NCI-H2196 (cell line): Measurements from ENCODE around the gene PRSS3.
"Not testable (repeated sequence)": the region's sequence is repeated elsewhere in the genome, so short reads cannot be mapped to it uniquely, and the experiment has no call there.

Experiments
- DNase-seq: peaks from one replicate; lab custom pipeline; 2025; ENCODE audit not compliant: unreplicated experiment; lab: John Stamatoyannopoulos, UW

Gene PRSS3

GRCh38 chr9:33795281-33795680 is at the start of gene PRSS3:
Gene PRSS3, plus strand, starts transcription at chr9:33795561. Its CDS starts 13 bp downstream, at chr9:33795574.
- DNase-seq = no peak

GRCh38 chr9:33748633-33749304 is 46.6 kb upstream of the PRSS3 start:
- no peak for DNase-seq

- not testable (repeated sequence) for DNase-seq
Observed at GRCh38 chr9:33749305-33749654, 46.1 kb upstream of the PRSS3 start.

GRCh38 chr9:33750307-33750838 is 45.0 kb upstream of the PRSS3 start:
- DNase-seq = no peak

- DNase-seq = no peak
Observed at GRCh38 chr9:33750839-33751339, 44.5 kb upstream of the PRSS3 start.

GRCh38 chr9:33751536-33752129 is 43.7 kb upstream of the PRSS3 start:
- no peak for DNase-seq

- no peak for DNase-seq
Observed at GRCh38 chr9:33752130-33752637, 43.2 kb upstream of the PRSS3 start.

GRCh38 chr9:33752789-33753188 is 42.6 kb upstream of the PRSS3 start:
- DNase-seq = not testable (repeated sequence)

- DNase-seq = not testable (repeated sequence)
Observed at GRCh38 chr9:33759648-33760047, 35.7 kb upstream of the PRSS3 start.

- DNase-seq = no peak
Observed at GRCh38 chr9:33762343-33762742, 33.0 kb upstream of the PRSS3 start.

- not testable (repeated sequence) for DNase-seq
Observed at GRCh38 chr9:33763709-33764108, 31.7 kb upstream of the PRSS3 start.

GRCh38 chr9:33765411-33765810 is 29.9 kb upstream of the PRSS3 start:
- DNase-seq = no peak

- not testable (repeated sequence) for DNase-seq
Observed at GRCh38 chr9:33770156-33770880, 25.0 kb upstream of the PRSS3 start.

GRCh38 chr9:33773135-33773534 is 22.2 kb upstream of the PRSS3 start:
- DNase-seq = not testable (repeated sequence)

GRCh38 chr9:33774074-33774659 is 21.2 kb upstream of the PRSS3 start:
- DNase-seq = not testable (repeated sequence)

- no peak for DNase-seq
Observed at GRCh38 chr9:33776578-33776977, 18.8 kb upstream of the PRSS3 start.

- DNase-seq = peak; percentile 71
Observed at GRCh38 chr9:33778700-33779351, 16.5 kb upstream of the PRSS3 start.

- DNase-seq = no peak
Observed at GRCh38 chr9:33780276-33780675, 15.1 kb upstream of the PRSS3 start.

GRCh38 chr9:33781736-33782135 is 13.6 kb upstream of the PRSS3 start:
- no peak for DNase-seq

GRCh38 chr9:33782395-33783152 is 12.8 kb upstream of the PRSS3 start:
- DNase-seq = no peak
